ENCODE data around the gene CAP2. TPM values are rescaled to one million over a fixed set of nuclear protein-coding genes. Genes with fewer than 3 reads are reported as not detected.
"Not testable (repeated sequence)": the region's sequence is repeated elsewhere in the genome, so short reads cannot be mapped to it uniquely, and the experiment has no call there.

Gene CAP2
- total RNA-seq, 1 experiment from 2014 or later, result 0.61 TPM

- no peak for DNase-seq (ENCODE audit: low spot score)
These were observed 104.2 kb downstream of the CAP2 start for GRCh38 chr6:17497535-17498095.

- DNase-seq (ENCODE audit: low spot score), result no peak
These were observed 108.0 kb downstream of the CAP2 start for GRCh38 chr6:17501442-17501841.

GRCh38 chr6:17501982-17502704 lies 108.7 kb downstream of the CAP2 start:
- no peak for DNase-seq (ENCODE audit: low spot score)

GRCh38 chr6:17503051-17503450 lies 109.7 kb downstream of the CAP2 start:
- no peak for DNase-seq (ENCODE audit: low spot score)

GRCh38 chr6:17504005-17504404 lies 110.6 kb downstream of the CAP2 start:
- DNase-seq (ENCODE audit: low spot score), result no peak

GRCh38 chr6:17505062-17505476 lies 111.7 kb downstream of the CAP2 start:
- peak; percentile 39 for DNase-seq (ENCODE audit: low spot score)

GRCh38 chr6:17505767-17506280 lies 112.4 kb downstream of the CAP2 start:
- no peak for DNase-seq (ENCODE audit: low spot score)

GRCh38 chr6:17506531-17506930 lies 113.1 kb downstream of the CAP2 start:
- DNase-seq (ENCODE audit: low spot score), result no peak

- no peak for DNase-seq (ENCODE audit: low spot score)
These were observed 113.6 kb downstream of the CAP2 start for GRCh38 chr6:17506962-17507361.

- DNase-seq (ENCODE audit: low spot score), result no peak
These were observed 117.7 kb downstream of the CAP2 start for GRCh38 chr6:17511084-17511483.

- DNase-seq (ENCODE audit: low spot score), result no peak
These were observed 118.2 kb downstream of the CAP2 start for GRCh38 chr6:17511580-17511979.

GRCh38 chr6:17519120-17519519 lies 125.7 kb downstream of the CAP2 start:
- no peak for DNase-seq (ENCODE audit: low spot score)

GRCh38 chr6:17525637-17526036 lies 132.2 kb downstream of the CAP2 start:
- DNase-seq (ENCODE audit: low spot score), result no peak

GRCh38 chr6:17527076-17527475 lies 133.7 kb downstream of the CAP2 start:
- DNase-seq (ENCODE audit: low spot score), result no peak

GRCh38 chr6:17530321-17530835 lies 137.0 kb downstream of the CAP2 start:
- DNase-seq (ENCODE audit: low spot score), result no peak

- DNase-seq (ENCODE audit: low spot score), result no peak
These were observed 143.2 kb downstream of the CAP2 start for GRCh38 chr6:17536586-17536985.

- DNase-seq (ENCODE audit: low spot score), result no peak
These were observed 148.8 kb downstream of the CAP2 start for GRCh38 chr6:17542243-17542642.

GRCh38 chr6:17545681-17546080 lies 152.3 kb downstream of the CAP2 start:
- DNase-seq (ENCODE audit: low spot score), result not testable (repeated sequence)

- no peak for DNase-seq (ENCODE audit: low spot score)
These were observed 158.1 kb downstream of the CAP2 start for GRCh38 chr6:17551383-17551958.

- no peak for DNase-seq (ENCODE audit: low spot score)
These were observed 159.5 kb downstream of the CAP2 start for GRCh38 chr6:17552861-17553260.

- no peak for DNase-seq (ENCODE audit: low spot score)
These were observed 162.6 kb downstream of the CAP2 start for GRCh38 chr6:17556014-17556413.

- DNase-seq (ENCODE audit: low spot score), result no peak
These were observed 169.2 kb downstream of the CAP2 start for GRCh38 chr6:17562636-17563035.

GRCh38 chr6:17565399-17565798 lies 172.0 kb downstream of the CAP2 start:
- DNase-seq (ENCODE audit: low spot score), result no peak

Measured in HT-29 (cell line).